CD4-positive, alpha-beta T cell (primary cell): ENCODE results near the gene BCAT1. TPM values are rescaled to one million over a fixed set of nuclear protein-coding genes. Genes with fewer than 3 reads are reported as not detected.

Source experiments
- ATAC-seq: fragments of 200-7000 bp; cut with Tn5 transposase; one replicate; pipeline ENCODE4 v1.10.0; 2022; ENCODE audit warnings: mild to moderate bottlenecking; ENCODE audit not compliant: poor library complexity
- CTCF ChIA-PET: fragments of 350-600 bp; sonication (Branson Sonifier 250); formaldehyde crosslinking; loops from one replicate; lab custom pipeline; 2021; ENCODE audit warnings: antibody characterized with exemption, inconsistent platforms; lab: Charles Lee
- POLR2A ChIA-PET: fragments of 350-600 bp; sonication (Branson Sonifier 250); formaldehyde crosslinking; loops from one replicate; lab custom pipeline; 2021; ENCODE audit warnings: antibody characterized with exemption, inconsistent platforms; lab: Charles Lee
- DNase-seq, 14 experiments: peaks; one replicate each; pipeline ENCODE4 v3.0.0-alpha.2; 2013 to 2020; ENCODE audit warnings: mixed read lengths in 2 of 14
- H3K27ac ChIP-seq, 2 donors: one replicate each; pipeline versions ENCODE4 v1.5.1 to v1.7.0; 2013; ENCODE audit warnings: low read length in 2 of 2, low read depth in 1 of 2, mild to moderate bottlenecking in 1 of 2
- H3K27me3 ChIP-seq, 2 experiments: 1 replicate in 1 of 2; 2 replicates in 1 of 2; pipeline versions ENCODE4 v1.6.1 to v1.7.0; 2013; ENCODE audit warnings: low read length in 2 of 2, control low read depth in 1 of 2, mild to moderate bottlenecking in 1 of 2, moderate library complexity in 1 of 2; ENCODE audit not compliant: insufficient read depth in 2 of 2, control insufficient read depth in 1 of 2
- H3K36me3 ChIP-seq: one replicate; pipeline ENCODE4 v1.6.1; 2013; ENCODE audit warnings: low read length, control low read depth; ENCODE audit not compliant: insufficient read depth
- H3K4me1 ChIP-seq: one replicate; pipeline ENCODE4 v1.6.1; 2013; ENCODE audit warnings: low read length, control low read depth; ENCODE audit not compliant: insufficient read depth
- H3K4me3 ChIP-seq: one replicate; pipeline ENCODE4 v1.5.1; 2013; ENCODE audit warnings: mild to moderate bottlenecking, low read length, moderate library complexity
- H3K9me3 ChIP-seq, 2 experiments: 1 replicate in 1 of 2; 2 replicates in 1 of 2; pipeline versions ENCODE4 v1.6.1 to v1.7.0; 2013; ENCODE audit warnings: low read length in 2 of 2, mild to moderate bottlenecking in 2 of 2, control low read depth in 1 of 2, moderate library complexity in 1 of 2; ENCODE audit not compliant: control insufficient read depth in 1 of 2, insufficient read depth in 1 of 2
- H3K27ac Mint-ChIP-seq: one replicate; pipeline ENCODE4 v1.8.0; 2020; ENCODE audit warnings: mixed read lengths
- H3K27me3 Mint-ChIP-seq: one replicate; pipeline ENCODE4 v1.8.0; 2021; ENCODE audit warnings: mixed read lengths
- H3K36me3 Mint-ChIP-seq: one replicate; pipeline ENCODE4 v1.8.0; 2021; ENCODE audit warnings: low read depth, mixed read lengths
- H3K4me1 Mint-ChIP-seq: one replicate; pipeline ENCODE4 v1.8.0; 2021; ENCODE audit warnings: low read depth, mixed read lengths
- H3K4me3 Mint-ChIP-seq: one replicate; pipeline ENCODE4 v1.8.0; 2020; ENCODE audit warnings: mild to moderate bottlenecking, mixed read lengths
- H3K9me3 Mint-ChIP-seq: one replicate; pipeline ENCODE4 v1.8.0; 2020; ENCODE audit warnings: mixed read lengths
- CTCF ChIP-seq: fragments of 200-600 bp; IDR thresholded peaks from one replicate; pipeline ENCODE4 v1.8.0; 2022; ENCODE audit warnings: antibody characterized with exemption, mild to moderate bottlenecking
- intact Hi-C, 2 experiments: fragments of 100-400 bp; cut with DNase I in 1 of 2; cut with micrococcal nuclease in 1 of 2; formaldehyde crosslinking; loops; one replicate each; pipeline versions ENCODE4 v1.15.1 to v1.9.0; 2023 to 2025; cut with DNase I, micrococcal nuclease
- total RNA-seq, 174 experiments: library from RNA in 2 of 174; stranded (reverse) in 2 of 174; gene quantifications; one replicate each; pipeline ENCODE4 v1.2.3 and lab custom pipeline; 2021 to 2026

BCAT1 gene
- total RNA-seq, 2 experiments from 2014 or later: 0.34 to 0.91 TPM

GRCh38 chr12:24921251-24922038, 27.5 kb downstream of the BCAT1 start:
- POLR2A ChIA-PET: no interaction called here

GRCh38 chr12:24920141-24920540, 28.8 kb downstream of the BCAT1 start:
- intact Hi-C loops: no loop called here
- no peak for TF ChIP-seq CTCF
- Histone ChIP-seq H3K4me3 (no peak overlapping the region), H3K9me3 (no peaks in the 10 kb centered on the region), H3K36me3 (no peaks in the 10 kb centered on the region), H3K27ac (no peak overlapping the region), H3K27me3 (no peaks in the 10 kb centered on the region), H3K4me1 (no peaks in the 10 kb centered on the region)
- H3K9me3 Mint-ChIP-seq: no peaks in the 10 kb centered on the region
- CTCF ChIA-PET: no interaction called here
- ATAC-seq (no peak), DNase-seq (no peak)
- H3K27ac Mint-ChIP-seq: no peak overlapping the region
- H3K4me1 Mint-ChIP-seq: no peaks in the 10 kb centered on the region
- no peaks in the 10 kb centered on the region for H3K27me3 Mint-ChIP-seq
- no peak overlapping the region for H3K4me3 Mint-ChIP-seq
- POLR2A ChIA-PET: no interaction called here
- H3K36me3 Mint-ChIP-seq: no peaks in the 10 kb centered on the region

More at GRCh38 chr12:24921251-24922038, 27.5 kb downstream of the BCAT1 start:
- Histone ChIP-seq H3K4me1 (no peaks in the 10 kb centered on the region), H3K9me3 (peaks cover 0 to 11% of the 10 kb centered on the region in 2 experiments), H3K36me3 (no peaks in the 10 kb centered on the region), H3K4me3 (no peak overlapping the region), H3K27me3 (no peaks in the 10 kb centered on the region), H3K27ac (no peak overlapping the region)
- H3K36me3 Mint-ChIP-seq: no peaks in the 10 kb centered on the region
- H3K9me3 Mint-ChIP-seq: no peaks in the 10 kb centered on the region
- no peaks in the 10 kb centered on the region for H3K27me3 Mint-ChIP-seq
- CTCF ChIA-PET: no interaction called here
- no peak for TF ChIP-seq CTCF
- no peak for ATAC-seq
- intact Hi-C loops: no loop called here
- no peak overlapping the region for H3K27ac Mint-ChIP-seq
- no peak for DNase-seq
- no peak overlapping the region for H3K4me3 Mint-ChIP-seq
- H3K4me1 Mint-ChIP-seq: no peaks in the 10 kb centered on the region

- no peak overlapping the region for H3K27ac Mint-ChIP-seq
- H3K9me3 ChIP-seq: no peaks in the 10 kb centered on the region
- H3K9me3 Mint-ChIP-seq: no peaks in the 10 kb centered on the region
- ATAC-seq (no peak), DNase-seq (no peak)
- no peaks in the 10 kb centered on the region for H3K36me3 Mint-ChIP-seq
- H3K27me3 Mint-ChIP-seq: no peaks in the 10 kb centered on the region
- TF ChIP-seq CTCF: no peak
- H3K27me3 ChIP-seq: no peaks in the 10 kb centered on the region
- intact Hi-C loops: no loop called here
- H3K27ac ChIP-seq: no peak overlapping the region
- ChIA-PET CTCF (no interaction called here), POLR2A (no interaction called here)
- no peak overlapping the region for H3K4me3 ChIP-seq
- H3K4me3 Mint-ChIP-seq: no peak overlapping the region
- no peaks in the 10 kb centered on the region for H3K36me3 ChIP-seq
- H3K4me1 Mint-ChIP-seq: no peaks in the 10 kb centered on the region
- no peaks in the 10 kb centered on the region for H3K4me1 ChIP-seq
Observed at GRCh38 chr12:24919346-24920001, 29.4 kb downstream of the BCAT1 start.
